ENCODE measurements around the gene RASAL3.
"Not testable (repeated sequence)": the region's sequence is repeated elsewhere in the genome, so short reads cannot be mapped to it uniquely, and the experiment has no call there.

RASAL3 gene

DNA sequence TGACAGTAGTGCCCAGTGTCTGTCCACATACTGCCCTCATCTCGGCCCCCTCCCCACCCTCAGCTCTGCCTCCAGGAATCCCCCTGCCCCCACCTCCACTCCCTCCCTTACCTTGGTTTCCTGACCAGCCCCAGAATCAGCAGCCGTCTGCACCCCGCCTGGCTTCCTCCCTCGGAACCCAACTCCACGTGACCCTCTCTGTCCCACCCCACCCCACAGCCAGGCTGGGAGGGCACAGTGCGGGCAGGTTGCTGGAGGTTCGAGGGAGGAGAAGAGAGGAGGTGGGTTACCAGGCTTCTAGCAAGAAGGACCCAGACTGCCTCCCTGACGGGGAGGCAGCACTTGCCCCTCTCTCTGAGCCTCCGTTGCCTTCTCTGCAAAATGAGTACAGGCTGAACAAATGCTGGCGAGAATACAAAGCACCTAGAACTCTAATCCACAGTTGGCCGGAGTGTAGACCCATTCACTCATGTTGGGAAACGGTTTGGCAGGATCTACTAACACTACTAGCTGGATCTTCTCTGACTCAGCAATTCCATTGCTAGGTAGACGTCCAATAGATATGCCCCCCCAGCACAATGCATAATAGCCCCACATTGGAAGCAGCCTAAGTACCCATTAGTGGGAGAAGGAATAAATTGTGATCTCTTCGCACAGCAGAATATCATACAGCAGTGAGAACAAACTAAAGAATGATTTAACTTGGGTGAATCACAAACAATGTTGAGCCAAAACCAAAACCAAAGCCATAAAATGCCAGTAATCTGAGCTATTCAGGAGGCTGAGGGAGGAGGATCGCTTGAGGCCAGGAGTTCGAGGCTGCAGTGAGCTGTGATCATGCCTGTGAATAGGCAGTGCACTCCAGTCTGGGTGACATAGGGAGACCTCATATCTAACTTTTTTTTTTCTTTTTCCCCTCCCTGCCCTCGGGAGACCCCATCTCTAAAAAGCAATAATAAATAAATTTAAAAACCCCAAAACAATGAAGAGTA lies at the start of gene RASAL3:
RASAL3 (minus strand) TSS at position 151 of the 992 bp plus-strand sequence. CDS start 186 bp downstream, outside the sequence.
- no peak for DNase-seq

DNA sequence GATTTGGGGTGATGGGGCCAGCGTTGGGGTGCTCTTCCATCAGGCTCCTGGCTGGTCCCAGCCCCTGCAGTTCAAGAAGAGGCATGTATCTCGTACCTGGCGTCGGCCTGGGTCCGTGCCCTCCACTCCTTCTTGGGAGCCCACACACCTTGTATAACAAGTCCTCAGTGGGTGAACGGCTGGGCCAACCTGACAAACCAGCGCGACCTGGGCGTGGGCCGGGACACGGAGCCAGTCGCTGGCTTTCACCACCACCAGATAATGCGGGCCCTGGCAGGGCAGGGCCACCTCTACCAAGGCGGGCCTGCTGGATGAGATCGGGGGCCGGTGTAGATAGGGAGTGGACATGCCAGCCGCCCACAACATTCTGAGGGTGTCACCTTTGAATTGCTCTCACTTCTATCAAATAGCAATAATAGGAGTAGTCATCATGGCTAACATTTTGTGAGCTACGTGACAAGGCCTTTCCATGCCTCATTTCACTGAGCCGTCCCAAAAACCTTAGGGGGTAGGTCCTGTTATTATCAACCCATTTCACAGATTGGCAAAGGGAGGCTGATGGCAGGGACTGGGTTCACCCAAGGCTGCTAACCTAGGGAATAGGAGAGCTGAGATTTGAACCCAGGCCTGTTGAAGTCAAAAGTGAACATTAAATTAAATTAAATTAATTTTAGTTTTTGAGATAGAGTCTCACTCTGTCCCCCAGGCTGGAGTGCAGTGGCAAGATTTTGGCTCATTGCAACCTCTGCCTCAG lies 47.5 kb upstream of the RASAL3 start:
- no peak for DNase-seq

DNA sequence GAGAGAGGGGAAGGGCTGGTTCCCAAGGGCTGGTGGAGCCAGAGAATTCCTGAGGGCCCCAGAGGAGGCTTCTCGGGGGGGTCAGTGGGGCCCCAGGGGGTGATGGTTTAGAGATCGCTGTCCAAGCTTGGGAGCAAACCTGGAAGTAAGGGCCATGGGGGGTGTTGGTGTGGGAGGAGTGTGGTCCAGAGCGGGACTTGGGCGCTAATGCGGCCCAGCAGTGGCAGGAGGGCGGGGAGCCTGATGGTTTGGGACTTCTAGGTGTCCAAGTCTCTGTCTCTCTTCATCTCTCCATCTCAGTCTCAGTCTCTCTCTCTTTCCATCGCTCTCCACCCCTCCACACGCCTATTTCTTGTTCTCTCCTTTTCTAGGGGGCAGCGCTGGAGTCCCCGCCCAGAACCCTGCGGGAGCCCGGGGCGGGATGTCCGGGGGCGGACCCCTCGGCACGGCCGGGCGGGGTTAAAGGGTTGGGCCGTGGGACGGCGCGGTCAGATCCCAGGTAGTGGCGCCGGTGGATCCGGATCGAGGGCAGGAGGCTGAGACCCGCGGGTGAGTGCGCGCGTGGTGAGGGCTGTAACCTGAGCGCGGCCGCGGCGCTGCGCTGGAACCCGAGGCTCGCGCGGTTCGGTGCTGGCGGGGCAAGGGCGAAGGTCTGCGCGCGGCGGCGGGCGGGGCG lies 43.8 kb upstream of the RASAL3 start, which contains the start of gene CYP4F22:
CYP4F22 (plus strand) TSS at position 491 of the 676 bp plus-strand sequence. CDS start 16,812 bp downstream, outside the sequence.
- no peak for DNase-seq

DNA sequence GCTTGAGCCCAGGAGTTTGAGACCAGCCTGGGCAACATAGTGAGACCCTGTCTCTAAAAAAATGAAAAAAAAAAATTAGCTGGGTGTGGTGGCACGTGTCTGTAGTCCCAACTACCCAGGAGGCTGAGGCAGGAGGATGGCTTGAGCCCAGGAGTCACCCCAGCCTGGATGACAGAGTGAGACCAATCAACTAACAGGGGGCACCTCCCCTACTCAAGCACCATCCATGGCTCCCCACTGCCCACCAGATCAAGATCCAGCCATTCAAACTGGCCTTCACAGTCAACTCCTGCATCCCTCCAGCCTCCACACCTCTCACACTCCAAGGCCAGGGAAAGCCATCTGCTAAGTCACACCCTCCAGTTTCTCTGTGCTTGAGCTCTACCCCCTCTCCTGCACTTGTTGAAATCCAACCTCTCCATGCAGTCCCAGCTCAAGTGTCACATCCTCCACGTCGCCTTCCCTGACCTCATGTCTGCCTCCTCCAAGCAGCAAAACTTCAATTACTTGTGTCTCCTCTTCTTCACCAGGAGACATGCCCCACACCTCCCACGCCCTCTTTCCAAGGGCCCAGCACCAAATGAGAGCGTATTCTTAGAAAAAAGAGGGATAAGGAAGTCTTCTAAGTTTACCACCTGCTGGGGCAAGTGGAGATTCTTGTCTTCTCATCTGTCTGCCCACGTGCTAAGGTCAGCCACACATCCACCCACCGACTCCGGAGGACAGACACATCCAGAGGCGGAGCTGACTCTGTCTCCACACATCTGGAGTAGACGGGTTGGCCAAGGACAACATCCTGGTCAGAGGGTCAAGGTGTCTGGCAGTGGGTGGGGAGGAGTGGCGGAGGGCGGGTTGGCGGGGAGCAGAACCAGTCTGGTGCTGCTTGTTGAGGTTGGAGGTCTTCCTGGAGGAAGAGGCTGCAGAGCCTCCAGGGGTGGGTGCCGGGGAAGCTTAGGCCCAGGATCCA lies 43.0 kb upstream of the RASAL3 start:
- no peak for DNase-seq

DNA sequence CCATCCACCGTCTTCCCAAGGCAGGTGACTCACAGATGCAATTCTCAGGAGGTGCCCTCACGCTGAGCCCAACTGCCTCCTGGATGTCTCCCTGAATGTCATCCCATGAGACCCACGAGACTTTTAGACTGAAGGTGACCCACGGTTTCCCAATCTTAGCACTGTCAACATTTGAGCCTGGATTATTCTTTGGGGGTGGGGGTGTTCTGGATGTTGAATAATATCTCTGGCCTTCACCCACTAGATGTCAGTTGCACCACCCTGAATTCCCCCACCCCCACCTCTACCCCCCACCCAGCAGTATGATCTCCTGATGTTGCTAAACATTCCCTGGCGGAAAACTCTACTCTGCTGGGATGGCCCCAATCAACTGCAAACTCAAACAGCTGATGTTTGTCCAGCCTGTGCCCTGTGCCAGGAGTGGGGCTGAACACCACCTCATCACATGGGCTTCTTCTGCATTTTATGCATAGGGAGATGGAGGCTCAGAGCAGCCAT lies 41.8 kb upstream of the RASAL3 start:
- no peak for DNase-seq

DNA sequence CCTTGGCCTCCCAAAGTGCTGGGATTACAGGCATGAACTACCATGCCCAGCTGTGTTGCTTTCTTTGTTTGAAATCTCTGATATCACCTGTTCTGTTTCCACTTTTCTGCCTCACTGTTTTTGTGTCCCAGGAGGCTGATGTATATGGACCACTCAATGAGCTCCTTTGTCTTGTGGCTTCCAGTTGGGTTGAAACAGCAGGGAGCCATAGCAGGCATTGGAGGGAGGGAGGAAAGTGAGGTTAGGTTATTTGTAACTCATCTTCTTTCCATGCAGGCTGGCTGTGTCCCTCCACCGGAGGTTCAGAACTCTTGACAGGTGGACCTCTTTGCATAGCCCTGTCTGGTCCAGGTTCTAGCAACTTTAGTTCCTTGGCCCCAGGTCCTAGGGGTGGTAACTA lies 37.9 kb upstream of the RASAL3 start:
- DNase-seq, result no peak

DNA sequence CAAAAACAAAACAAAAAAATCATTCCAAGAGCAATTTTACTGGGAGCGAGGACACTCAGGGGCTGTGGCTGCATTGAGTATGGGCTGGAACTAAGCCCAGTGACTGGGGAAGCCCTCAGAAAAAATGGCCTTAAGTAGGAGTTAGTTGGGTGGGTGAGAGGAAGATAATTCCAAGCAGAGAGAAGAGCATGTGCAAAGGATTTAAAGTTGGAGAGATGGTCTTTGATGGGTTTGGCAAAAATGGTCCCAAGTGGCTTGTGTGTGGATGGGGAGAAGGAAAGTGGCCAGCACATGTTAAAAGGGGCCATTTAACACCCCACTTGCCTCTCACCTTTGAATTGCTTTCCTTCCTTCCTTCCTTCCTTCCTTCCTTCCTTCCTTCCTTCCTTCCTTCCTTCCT lies 37.3 kb upstream of the RASAL3 start:
- no peak for DNase-seq

DNA sequence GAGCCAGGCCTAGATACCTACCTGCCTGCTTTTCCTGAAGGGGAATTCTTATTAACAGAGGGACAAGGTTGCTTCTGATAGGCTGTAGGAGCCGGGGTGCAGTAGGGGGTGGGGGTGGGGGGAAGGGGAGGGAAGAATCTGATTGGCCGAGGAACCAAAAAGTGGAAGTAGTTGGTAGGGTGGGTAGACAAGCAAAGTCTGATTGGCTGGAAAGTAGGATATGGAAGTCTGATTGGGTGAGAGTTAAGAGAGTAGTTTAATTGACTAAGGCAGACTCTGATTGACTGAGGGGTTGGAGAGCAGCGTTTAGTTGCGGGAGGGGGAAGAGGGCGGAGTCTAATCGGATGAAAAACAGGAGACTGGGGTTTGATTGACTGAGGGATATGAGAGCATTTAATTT lies 34.6 kb upstream of the RASAL3 start:
- no peak for DNase-seq

DNA sequence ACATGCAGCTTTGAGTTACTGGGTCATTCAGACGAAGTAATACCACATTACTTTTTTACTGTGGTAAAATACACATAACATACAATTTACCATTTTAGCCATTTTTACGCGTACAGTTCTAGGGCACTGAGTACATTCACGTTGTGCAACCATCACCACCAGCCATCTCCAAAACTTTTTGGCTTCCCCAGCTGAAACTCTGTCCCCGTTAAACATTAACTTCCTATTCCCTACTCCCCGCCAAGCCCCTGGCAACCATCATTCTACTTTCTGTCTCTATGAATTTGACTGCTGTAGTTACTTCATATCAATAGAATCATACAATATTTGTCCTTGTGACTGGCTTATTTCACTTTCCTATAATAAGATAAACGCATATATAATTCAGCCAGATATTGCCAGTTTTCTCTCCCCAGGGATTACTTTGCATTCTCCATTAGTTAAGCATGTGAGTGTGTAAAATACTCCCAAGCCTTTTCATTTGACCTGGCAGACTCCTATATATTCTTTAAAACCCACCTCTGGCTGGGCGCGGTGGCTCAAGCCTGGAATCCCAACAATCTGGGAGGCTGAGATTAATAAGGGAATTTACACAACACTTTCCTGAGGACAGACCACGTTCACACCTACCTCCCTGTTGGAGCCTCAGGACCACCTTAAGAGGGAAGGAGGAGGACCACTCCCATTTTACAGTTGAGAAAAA lies 34.0 kb upstream of the RASAL3 start:
- DNase-seq, result no peak

DNA sequence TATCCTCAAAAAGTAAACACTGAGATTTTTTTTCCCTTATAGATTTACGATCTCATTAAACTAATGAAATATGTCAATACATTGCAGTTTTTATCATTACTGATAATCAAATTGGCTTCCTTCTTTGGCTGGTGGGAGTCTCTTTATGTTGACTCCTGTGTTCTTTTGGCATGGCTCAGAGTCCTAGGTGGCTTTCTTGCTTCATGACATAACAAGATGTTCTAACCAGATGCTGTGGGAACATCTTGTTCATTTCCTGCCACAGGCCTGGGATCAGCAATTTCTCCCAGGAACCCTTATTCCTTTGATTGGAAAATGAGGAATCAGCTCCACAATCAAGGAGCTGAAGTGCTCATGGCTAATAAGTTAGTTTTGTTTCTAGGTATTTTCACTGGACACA lies 30.8 kb upstream of the RASAL3 start:
- no peak for DNase-seq

DNA sequence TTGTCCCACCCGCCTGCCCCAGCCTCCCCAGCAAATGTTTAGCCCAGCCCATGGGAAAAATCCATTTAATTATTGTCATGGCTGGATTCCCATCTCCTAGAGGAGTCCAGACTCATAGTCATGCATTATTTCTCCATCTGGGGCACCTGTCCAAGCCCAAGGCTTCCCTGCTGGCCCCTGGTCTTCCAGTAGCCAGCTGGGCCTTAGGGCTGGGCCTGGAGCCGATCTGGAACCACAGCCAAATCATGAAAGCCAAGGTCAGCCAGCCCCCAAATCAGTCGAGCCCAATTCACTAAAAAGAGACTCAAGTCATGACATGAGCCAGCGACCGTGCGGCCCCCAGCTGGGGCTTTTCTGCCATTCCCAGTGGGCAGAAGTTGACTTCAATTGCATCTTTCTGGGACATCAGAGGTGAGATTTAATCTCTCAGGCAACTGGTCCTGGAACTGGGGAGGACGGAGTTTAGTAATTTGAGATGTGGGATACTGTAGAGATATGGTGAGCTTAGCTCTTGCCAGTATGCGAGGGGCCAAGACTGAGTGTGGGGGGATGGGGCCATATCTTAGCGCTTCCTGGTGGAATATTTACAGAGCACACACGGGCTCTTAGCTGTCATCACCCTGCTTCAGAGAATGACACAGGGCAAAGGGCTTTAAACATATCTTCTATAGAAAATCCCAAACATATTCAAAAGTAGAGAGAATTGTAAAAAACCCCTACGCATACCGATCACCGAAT lies 24.3 kb upstream of the RASAL3 start:
- no peak for DNase-seq

DNA sequence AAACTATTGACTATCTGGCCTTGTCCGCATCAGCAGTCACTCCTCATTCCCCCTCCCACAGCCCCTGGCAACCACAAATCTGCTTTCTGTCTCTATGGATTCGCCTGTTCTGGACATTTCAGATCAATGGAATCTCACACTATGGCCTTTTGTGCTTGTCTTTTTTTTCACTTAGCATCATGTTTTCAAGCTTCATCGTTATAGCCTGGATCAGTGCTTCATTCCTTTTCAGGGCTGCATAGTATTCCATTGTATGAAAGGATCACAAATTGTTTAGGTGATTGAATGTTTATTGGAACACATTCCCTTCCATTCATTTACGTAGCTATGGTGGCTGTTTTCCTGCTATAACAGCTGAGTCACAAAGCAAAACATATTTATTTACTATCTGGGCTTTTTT lies 22.7 kb upstream of the RASAL3 start:
- DNase-seq, result no peak

DNA sequence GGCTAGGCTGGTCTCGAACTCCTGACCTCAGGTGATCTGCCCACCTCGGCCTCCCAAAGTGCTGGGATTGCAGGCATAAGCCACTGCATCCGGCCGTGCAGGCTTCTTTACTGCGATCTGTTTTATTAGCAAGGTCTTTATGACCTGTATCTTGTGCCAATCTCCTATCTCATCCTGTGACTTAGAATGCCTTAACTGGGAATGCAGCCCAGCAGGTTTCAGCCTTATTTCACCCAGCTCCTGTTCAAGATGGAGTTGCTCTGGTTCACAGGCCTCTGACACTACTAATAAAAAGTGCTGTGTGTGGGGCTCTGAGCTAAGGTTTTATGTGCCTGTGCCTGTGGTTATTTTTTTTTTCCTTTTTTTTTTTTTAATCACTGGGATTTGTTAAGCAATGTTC lies 21.4 kb upstream of the RASAL3 start:
- DNase-seq, result not testable (repeated sequence)

DNA sequence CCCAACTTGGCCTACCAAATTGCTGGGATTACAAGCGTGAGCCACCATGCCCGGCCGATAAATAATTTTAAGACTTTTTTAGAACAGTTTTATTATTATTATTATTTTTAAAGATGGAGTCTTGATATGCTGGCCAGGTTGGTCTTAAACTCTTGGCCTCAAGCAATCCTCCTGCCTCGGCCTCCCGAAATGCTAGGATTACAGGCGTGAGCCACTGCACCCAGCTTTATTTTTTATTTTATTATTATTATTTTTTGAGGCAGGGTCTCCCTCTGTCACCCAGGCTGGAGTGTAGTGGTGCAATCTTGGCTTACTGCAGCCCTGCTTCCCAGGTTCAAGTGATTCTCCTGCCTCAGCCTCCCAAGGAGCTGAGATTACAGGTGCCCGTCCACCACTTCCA lies 16.7 kb upstream of the RASAL3 start:
- DNase-seq, result not testable (repeated sequence)

DNA sequence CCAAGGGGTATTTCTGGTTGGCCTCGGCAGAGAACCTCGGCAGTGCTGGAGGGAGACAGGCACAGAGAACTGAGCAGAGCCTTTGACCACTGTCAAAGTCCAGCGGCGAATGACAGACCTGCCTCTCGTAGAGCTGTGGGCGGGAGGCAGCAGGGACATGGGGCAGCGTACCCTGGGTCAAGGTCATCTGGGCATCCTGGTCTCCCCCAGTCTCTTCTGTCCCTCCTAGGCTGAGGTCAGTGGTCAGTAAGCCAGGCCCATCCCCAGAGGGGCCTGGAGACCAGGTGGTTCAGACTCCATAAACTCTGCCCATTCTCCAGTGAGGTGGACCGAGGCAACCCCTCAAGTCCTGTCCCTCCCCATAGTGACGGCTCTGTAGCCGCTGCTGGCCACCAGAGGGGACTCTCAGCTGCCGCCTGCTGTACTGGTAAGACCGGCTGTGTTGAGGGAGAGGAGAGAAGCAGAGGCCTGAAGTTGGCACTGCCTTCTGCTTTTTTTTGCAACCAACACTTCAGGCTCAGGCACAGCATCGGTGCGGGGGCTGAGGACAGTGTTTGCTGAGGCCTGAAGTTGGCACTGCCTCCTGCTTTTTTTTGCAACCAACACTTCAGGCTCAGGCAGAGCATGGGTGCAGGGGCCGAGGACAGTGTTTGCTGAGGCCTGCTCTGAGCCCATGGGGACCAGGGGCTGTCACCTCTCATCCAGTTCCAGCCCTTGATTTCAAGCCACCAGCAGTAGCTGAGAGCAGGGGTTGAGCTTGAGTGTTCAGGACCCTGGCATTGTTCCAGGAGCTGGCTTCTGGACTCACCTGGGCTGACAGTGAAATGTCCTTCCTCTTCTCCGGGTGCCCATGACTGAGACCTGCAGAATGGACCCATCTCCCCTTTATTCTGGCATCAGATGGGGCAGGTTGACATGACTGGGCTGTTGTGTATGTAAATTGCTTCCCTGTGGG lies 15.3 kb upstream of the RASAL3 start, which contains the start of gene PGLYRP2:
PGLYRP2 (minus strand) TSS at position 111 of the 955 bp plus-strand sequence. CDS start 130 bp downstream, outside the sequence.
- no peak for DNase-seq

DNA sequence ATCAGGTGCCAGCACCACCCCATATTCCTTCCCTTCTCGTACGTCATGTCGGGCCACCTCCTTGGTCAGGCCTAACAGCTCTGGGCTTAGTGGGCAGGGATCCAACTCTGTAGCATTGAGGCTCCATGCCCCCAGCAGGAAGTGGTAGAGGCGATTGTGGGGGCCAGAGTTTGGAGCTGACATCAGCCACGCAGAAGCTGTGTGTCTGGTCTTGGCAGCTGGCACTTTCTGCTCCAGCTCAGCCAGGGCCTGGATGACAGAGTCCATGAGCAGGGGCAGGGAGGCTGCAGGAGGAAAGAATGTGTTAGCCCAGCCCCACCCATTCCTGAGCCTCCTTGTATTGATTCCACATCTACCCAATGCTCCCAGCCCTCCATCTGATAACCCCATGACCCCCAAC lies 12.0 kb upstream of the RASAL3 start:
- no peak for DNase-seq

DNA sequence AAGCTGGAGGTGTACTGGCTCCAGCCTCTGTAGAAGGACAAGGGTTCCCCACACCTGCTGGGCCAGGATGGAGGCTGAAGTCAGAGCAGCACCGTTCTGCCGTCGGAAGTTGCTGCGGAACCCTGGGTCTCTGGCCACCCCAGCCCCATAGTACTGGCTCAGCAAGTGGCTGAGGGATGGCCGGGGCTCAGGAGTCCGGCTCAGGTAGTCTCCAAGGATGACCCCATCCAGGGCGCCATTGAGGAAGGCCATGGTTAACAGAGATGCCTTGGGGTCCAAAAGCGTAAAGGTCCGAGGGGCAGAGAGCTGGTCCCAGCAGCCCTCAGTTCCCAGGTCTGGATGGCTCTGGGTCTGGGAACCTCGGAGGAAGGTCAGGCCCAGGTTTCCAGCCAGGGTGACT lies 11.3 kb upstream of the RASAL3 start:
- DNase-seq, result no peak

DNA sequence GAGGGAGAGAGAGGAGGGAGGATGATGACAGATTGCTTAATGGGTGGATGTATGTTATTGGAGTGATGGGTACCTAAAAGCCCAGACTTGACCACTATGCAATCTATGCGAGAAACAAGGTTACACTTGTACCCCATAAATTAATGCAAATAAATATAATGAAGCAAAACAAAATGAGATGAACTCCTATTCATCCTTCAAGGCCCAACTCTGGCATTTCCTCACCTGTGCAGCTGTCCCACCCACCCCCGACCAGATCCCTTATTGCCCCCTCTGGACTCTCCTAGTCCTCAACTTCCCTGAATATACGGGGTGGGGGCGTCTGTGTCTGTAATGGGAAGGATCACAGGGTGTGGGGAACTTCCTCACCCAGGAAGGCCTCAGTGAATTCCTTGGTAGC lies 10.8 kb upstream of the RASAL3 start:
- no peak for DNase-seq

DNA sequence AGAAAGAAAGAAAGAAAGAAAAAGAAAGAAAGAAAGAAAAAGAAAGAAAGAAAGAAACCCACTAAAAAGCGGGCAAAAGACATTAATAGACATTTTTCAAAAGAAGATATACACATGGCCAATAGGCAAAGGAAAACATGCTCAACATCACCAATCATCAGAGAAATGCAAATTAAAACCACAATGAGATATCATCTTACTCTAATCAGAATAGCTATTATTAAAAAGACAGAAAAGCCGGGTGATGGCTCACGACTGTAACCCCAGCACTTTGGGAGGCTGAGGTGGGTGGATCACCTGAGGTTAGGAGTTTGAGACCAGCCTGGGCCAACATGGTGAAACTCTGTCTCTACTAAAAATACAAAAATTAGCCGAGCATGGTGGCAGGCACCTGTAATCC lies 9.5 kb upstream of the RASAL3 start:
- DNase-seq, result not testable (repeated sequence)

Measured in COR-L47 (cell line).